Measurements from ENCODE around the gene CACNA1I.

DNA sequence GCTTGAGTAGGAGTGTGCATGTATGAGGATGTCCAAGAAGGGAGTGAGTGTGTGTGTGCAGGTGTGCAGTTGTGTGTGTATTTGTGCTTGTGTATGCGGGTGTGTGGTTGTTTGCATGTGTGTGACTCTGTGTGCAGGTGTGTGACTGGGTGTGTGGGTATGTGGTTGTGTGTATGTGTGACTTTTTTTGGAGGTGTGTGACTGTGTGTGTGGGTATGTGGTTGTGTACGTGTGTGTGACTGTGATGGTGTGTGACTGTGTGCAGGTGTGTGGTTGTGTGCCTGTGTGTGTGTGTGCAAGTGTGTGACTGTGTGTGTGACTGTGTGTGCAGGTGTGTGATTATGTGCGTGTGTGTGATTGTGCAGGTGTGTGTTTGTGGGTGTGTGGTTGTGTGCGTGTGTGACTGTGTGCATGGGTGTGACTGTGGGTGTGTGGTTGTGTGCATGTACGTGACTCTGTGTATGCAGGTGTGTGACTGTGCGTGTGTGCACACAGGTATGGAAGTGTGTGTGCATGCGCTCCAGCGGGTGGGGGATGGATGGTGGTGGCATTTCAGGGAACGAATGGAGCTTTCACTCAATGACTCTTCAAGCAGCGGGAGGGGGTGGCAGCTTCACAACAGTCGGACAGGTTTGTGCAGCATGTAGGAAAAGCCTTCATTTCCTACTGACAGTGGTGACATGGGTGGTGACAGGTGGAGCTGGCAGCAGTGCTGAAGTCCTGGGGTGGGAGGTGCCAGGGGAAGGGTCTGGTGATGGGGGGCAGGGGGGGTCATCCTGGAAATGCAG lies 47.6 kb downstream of the CACNA1I start:
- TF ChIP-seq, protein P1, sequence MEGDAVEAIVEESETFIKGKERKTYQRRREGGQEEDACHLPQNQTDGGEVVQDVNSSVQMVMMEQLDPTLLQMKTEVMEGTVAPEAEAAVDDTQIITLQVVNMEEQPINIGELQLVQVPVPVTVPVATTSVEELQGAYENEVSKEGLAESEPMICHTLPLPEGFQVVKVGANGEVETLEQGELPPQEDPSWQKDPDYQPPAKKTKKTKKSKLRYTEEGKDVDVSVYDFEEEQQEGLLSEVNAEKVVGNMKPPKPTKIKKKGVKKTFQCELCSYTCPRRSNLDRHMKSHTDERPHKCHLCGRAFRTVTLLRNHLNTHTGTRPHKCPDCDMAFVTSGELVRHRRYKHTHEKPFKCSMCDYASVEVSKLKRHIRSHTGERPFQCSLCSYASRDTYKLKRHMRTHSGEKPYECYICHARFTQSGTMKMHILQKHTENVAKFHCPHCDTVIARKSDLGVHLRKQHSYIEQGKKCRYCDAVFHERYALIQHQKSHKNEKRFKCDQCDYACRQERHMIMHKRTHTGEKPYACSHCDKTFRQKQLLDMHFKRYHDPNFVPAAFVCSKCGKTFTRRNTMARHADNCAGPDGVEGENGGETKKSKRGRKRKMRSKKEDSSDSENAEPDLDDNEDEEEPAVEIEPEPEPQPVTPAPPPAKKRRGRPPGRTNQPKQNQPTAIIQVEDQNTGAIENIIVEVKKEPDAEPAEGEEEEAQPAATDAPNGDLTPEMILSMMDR (IDR thresholded peaks at IDR 0.05; ENCODE audit: insufficient read depth, low read length, poor library complexity, severe bottlenecking) = no peak
- TF ChIP-seq EZH2phosphoT487 (conservative IDR thresholded peaks at IDR 0.05; ENCODE audit: low read length) = no peak

All from SU-DHL-6 (cell line).